GM12873 (cell line): ENCODE results near the gene AGBL1.

ENCODE experiments used
- TF ChIP-seq, protein P1 (sequence below): IDR thresholded peaks from 2 replicates; pipeline ENCODE4 v1.5.1; 2012; ENCODE audit warnings: low read depth, mild to moderate bottlenecking, moderate library complexity, low read length, control low read depth; ENCODE audit not compliant: insufficient read depth; ENCODE audit errors: missing control alignments

The AGBL1 gene

GRCh38 chr15:86502301-86502700 is 422.6 kb downstream of the AGBL1 start:
- TF ChIP-seq, protein P1, sequence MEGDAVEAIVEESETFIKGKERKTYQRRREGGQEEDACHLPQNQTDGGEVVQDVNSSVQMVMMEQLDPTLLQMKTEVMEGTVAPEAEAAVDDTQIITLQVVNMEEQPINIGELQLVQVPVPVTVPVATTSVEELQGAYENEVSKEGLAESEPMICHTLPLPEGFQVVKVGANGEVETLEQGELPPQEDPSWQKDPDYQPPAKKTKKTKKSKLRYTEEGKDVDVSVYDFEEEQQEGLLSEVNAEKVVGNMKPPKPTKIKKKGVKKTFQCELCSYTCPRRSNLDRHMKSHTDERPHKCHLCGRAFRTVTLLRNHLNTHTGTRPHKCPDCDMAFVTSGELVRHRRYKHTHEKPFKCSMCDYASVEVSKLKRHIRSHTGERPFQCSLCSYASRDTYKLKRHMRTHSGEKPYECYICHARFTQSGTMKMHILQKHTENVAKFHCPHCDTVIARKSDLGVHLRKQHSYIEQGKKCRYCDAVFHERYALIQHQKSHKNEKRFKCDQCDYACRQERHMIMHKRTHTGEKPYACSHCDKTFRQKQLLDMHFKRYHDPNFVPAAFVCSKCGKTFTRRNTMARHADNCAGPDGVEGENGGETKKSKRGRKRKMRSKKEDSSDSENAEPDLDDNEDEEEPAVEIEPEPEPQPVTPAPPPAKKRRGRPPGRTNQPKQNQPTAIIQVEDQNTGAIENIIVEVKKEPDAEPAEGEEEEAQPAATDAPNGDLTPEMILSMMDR: no peak

GRCh38 chr15:86505951-86506350 is 426.3 kb downstream of the AGBL1 start:
- TF ChIP-seq, protein P1: no peak

- TF ChIP-seq, protein P1: no peak
These were observed 426.7 kb downstream of the AGBL1 start for GRCh38 chr15:86506401-86506800.

DNA sequence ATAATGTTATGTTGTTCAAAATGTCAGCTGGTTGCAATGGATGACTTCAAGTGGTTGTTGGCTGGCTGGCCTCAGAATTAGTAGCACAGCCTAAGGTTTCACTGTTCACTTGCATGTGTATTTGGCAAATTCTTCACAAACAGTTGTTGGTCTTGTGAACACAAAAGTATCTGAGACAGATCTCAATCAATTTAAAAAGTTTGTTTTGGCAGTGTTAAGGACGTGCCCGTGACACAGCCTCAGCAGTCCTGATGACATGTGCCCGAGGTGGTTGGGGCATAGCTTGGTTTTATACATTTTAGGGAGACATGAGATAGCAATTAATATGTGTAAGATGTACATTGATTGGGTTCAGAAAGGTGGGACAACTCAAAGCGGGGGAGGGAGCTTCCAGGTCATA is 436.0 kb downstream of the AGBL1 start:
- TF ChIP-seq, protein P1: no peak

DNA sequence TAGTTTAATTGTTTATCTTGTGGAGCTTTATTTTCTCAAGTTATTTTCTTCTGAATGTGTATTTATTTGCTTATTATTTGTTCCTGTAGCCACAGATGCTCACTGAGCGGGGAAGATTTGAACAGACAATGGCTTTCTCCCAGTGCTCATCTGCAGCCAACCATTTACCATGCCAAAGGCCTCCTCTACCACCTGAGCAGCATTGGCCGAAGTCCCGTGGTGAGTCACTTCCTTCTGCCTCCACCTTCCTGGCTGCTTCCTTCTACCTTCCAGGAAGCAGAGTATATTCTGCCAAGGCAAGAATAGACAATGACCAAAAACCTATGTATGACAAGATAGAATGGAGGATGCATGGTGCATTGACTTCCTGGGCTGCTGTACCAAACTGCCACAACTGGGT is 443.1 kb downstream of the AGBL1 start:
- TF ChIP-seq, protein P1: no peak

DNA sequence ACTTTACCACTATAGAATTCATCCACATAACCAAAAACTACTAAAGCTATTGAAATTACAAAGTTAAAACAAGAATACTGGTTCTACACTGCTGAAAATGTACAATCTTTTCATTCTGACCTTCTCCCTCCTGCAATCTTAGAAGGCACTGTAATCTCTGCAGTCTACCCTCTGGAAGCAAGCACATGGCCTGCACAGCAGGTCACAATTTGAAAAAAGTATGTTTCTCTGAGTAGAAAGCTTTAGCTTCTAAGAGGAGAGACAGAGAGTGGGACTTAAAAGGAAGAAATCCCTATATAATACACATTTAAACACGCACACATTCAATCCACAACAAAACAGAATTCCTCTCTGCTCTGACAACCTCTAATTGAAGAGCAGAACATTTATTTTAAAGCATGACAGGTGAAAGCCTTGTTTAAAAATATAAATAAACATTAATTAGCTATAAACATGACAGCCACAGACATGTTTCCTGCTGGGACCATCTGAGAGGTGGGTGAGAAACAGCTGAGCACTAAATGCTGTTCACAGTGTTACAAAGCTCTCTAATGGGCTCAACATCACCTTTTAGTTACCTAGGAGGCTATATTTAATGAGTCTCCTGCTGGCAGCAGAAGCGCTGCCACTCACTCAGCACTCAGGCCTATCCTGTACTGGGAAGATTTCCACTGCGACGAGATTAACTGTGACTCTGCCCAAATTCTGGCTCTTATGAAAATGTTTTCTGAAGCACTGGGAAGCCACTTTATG is 447.4 kb downstream of the AGBL1 start:
- TF ChIP-seq, protein P1: no peak

DNA sequence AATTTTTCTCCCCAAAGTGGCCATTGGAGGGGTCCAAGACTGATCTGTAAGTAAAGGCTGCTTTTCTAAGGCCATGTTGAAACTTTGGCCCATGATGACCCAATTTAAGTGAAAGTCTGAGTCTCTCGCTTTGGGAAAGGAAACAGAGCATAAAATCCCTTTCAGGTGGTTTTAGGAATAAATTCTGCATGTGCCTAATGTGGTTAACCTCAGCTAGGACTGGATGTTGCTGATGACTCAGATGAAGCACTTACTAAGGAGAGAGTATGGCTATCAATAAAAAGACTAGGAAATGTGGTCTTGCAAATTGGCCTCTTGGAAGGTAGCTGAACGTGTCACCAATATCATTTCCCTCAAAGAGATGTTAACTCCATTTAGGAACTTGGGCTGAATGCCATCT is 458.5 kb downstream of the AGBL1 start:
- TF ChIP-seq, protein P1: no peak
